CD4-positive, alpha-beta T cell (primary cell): ENCODE data around the gene CHST14. TPM values are rescaled to one million over a fixed set of nuclear protein-coding genes. Genes with fewer than 3 reads are reported as not detected.

ENCODE experiments used
- ATAC-seq: fragments of 200-7000 bp; cut with Tn5 transposase; one replicate; pipeline ENCODE4 v1.10.0; 2022; ENCODE audit warnings: mild to moderate bottlenecking; ENCODE audit not compliant: poor library complexity
- CTCF ChIA-PET: fragments of 350-600 bp; sonication (Branson Sonifier 250); formaldehyde crosslinking; loops from one replicate; lab custom pipeline; 2021; ENCODE audit warnings: antibody characterized with exemption, inconsistent platforms; lab: Charles Lee
- POLR2A ChIA-PET: fragments of 350-600 bp; sonication (Branson Sonifier 250); formaldehyde crosslinking; loops from one replicate; lab custom pipeline; 2021; ENCODE audit warnings: antibody characterized with exemption, inconsistent platforms; lab: Charles Lee
- DNase-seq, 14 experiments: peaks; one replicate each; pipeline ENCODE4 v3.0.0-alpha.2; 2013 to 2020; ENCODE audit warnings: mixed read lengths in 2 of 14
- H3K27ac ChIP-seq, 2 donors: one replicate each; pipeline versions ENCODE4 v1.5.1 to v1.7.0; 2013; ENCODE audit warnings: low read length in 2 of 2, low read depth in 1 of 2, mild to moderate bottlenecking in 1 of 2
- H3K27me3 ChIP-seq, 2 experiments: 1 replicate in 1 of 2; 2 replicates in 1 of 2; pipeline versions ENCODE4 v1.6.1 to v1.7.0; 2013; ENCODE audit warnings: low read length in 2 of 2, control low read depth in 1 of 2, mild to moderate bottlenecking in 1 of 2, moderate library complexity in 1 of 2; ENCODE audit not compliant: insufficient read depth in 2 of 2, control insufficient read depth in 1 of 2
- H3K36me3 ChIP-seq: one replicate; pipeline ENCODE4 v1.6.1; 2013; ENCODE audit warnings: low read length, control low read depth; ENCODE audit not compliant: insufficient read depth
- H3K4me1 ChIP-seq: one replicate; pipeline ENCODE4 v1.6.1; 2013; ENCODE audit warnings: low read length, control low read depth; ENCODE audit not compliant: insufficient read depth
- H3K4me3 ChIP-seq: one replicate; pipeline ENCODE4 v1.5.1; 2013; ENCODE audit warnings: mild to moderate bottlenecking, low read length, moderate library complexity
- H3K9me3 ChIP-seq, 2 experiments: 1 replicate in 1 of 2; 2 replicates in 1 of 2; pipeline versions ENCODE4 v1.6.1 to v1.7.0; 2013; ENCODE audit warnings: low read length in 2 of 2, mild to moderate bottlenecking in 2 of 2, control low read depth in 1 of 2, moderate library complexity in 1 of 2; ENCODE audit not compliant: control insufficient read depth in 1 of 2, insufficient read depth in 1 of 2
- H3K27ac Mint-ChIP-seq: one replicate; pipeline ENCODE4 v1.8.0; 2020; ENCODE audit warnings: mixed read lengths
- H3K27me3 Mint-ChIP-seq: one replicate; pipeline ENCODE4 v1.8.0; 2021; ENCODE audit warnings: mixed read lengths
- H3K36me3 Mint-ChIP-seq: one replicate; pipeline ENCODE4 v1.8.0; 2021; ENCODE audit warnings: low read depth, mixed read lengths
- H3K4me1 Mint-ChIP-seq: one replicate; pipeline ENCODE4 v1.8.0; 2021; ENCODE audit warnings: low read depth, mixed read lengths
- H3K4me3 Mint-ChIP-seq: one replicate; pipeline ENCODE4 v1.8.0; 2020; ENCODE audit warnings: mild to moderate bottlenecking, mixed read lengths
- H3K9me3 Mint-ChIP-seq: one replicate; pipeline ENCODE4 v1.8.0; 2020; ENCODE audit warnings: mixed read lengths
- CTCF ChIP-seq: fragments of 200-600 bp; IDR thresholded peaks from one replicate; pipeline ENCODE4 v1.8.0; 2022; ENCODE audit warnings: antibody characterized with exemption, mild to moderate bottlenecking
- intact Hi-C, 2 experiments: fragments of 100-400 bp; cut with DNase I in 1 of 2; cut with micrococcal nuclease in 1 of 2; formaldehyde crosslinking; loops; one replicate each; pipeline versions ENCODE4 v1.15.1 to v1.9.0; 2023 to 2025; cut with DNase I, micrococcal nuclease
- total RNA-seq, 174 experiments: library from RNA in 2 of 174; stranded (reverse) in 2 of 174; gene quantifications; one replicate each; pipeline ENCODE4 v1.2.3 and lab custom pipeline; 2021 to 2026

The CHST14 gene
- total RNA-seq, 2 experiments from 2014 or later: 4.6 to 5.1 TPM

GRCh38 chr15:40516322-40516721 lies 45.5 kb downstream of the CHST14 start:
- intact Hi-C loops: no loop called here
- POLR2A ChIA-PET: no interaction called here

More at GRCh38 chr15:40516322-40516721, 45.5 kb downstream of the CHST14 start:
- DNase-seq (no peak), ATAC-seq (no peak)
- peaks cover 0 to 2% of the 10 kb centered on the region in 2 experiments for H3K9me3 ChIP-seq
- no peak overlapping the region for H3K27ac ChIP-seq
- no peaks in the 10 kb centered on the region for H3K36me3 ChIP-seq
- no peaks in the 10 kb centered on the region for H3K9me3 Mint-ChIP-seq
- peaks cover 11% of the 10 kb centered on the region for H3K4me1 ChIP-seq
- no peaks in the 10 kb centered on the region for H3K36me3 Mint-ChIP-seq
- no peak overlapping the region for H3K4me3 ChIP-seq
- TF ChIP-seq CTCF: no peak
- H3K4me1 Mint-ChIP-seq: peaks cover 12% of the 10 kb centered on the region
- CTCF ChIA-PET: no interaction called here
- no peak overlapping the region for H3K4me3 Mint-ChIP-seq
- H3K27me3 Mint-ChIP-seq: peaks cover 37% of the 10 kb centered on the region
- H3K27me3 ChIP-seq: peaks cover 10 to 14% of the 10 kb centered on the region in 2 experiments
- no peak overlapping the region for H3K27ac Mint-ChIP-seq

Other genes starting within 250 kb of the CHST14 start
- gene PAK6, start 231.9 kb upstream of the CHST14 start, total RNA-seq: under 1 TPM; 0.34 to 0.36 TPM
- not detected for gene ANKRD63, start 187.9 kb upstream of the CHST14 start, total RNA-seq
- gene PLCB2, start 163.0 kb upstream of the CHST14 start, total RNA-seq: 100 to 1,000 TPM; 206 to 222 TPM
- 1 to 10 TPM; 6.8 to 7.0 TPM for gene INAFM2, start 147.3 kb upstream of the CHST14 start, total RNA-seq
- 1 to 10 TPM; 1.0 to 1.5 TPM for gene CCDC9B, start 130.0 kb upstream of the CHST14 start, total RNA-seq
- not detected for gene PHGR1, start 120.0 kb upstream of the CHST14 start, total RNA-seq
- under 1 TPM; 0.03 to 0.06 TPM for gene DISP2, start 112.8 kb upstream of the CHST14 start, total RNA-seq
- gene KNSTRN, start 88.3 kb upstream of the CHST14 start, total RNA-seq: 1 to 10 TPM; 2.8 to 3.0 TPM
- gene IVD, start 65.2 kb upstream of the CHST14 start, total RNA-seq: 10 to 100 TPM; 30.7 to 31.9 TPM
- 10 to 100 TPM; 20.3 to 21.5 TPM for gene BAHD1, start 30.0 kb upstream of the CHST14 start, total RNA-seq
- gene CCDC32, start 94.1 kb downstream of the CHST14 start, total RNA-seq: 10 to 100 TPM; 20.9 to 21.3 TPM
- 10 to 100 TPM; 18.8 to 21.0 TPM for gene RPUSD2, start 98.3 kb downstream of the CHST14 start, total RNA-seq
- under 1 TPM; 0.59 to 0.69 TPM for gene KNL1, start 123.3 kb downstream of the CHST14 start, total RNA-seq
- gene RAD51, start 224.2 kb downstream of the CHST14 start, total RNA-seq: 1 to 10 TPM in 1 of 2 experiments, under 1 TPM in 1; 0.64 to 1.5 TPM